Endothelial cell (in vitro differentiated cells): ENCODE measurements around the gene ATXN3. TPM values are rescaled to one million over a fixed set of nuclear protein-coding genes. Genes with fewer than 3 reads are reported as not detected.

Experiments
- DNase-seq: peaks from one replicate; pipeline ENCODE4 v3.0.0; 2021; ENCODE audit warnings: low spot score
- H3K27ac Mint-ChIP-seq: one replicate; pipeline ENCODE4 v1.8.0; 2021; ENCODE audit warnings: mixed read lengths, inconsistent platforms; ENCODE audit not compliant: unreplicated experiment
- H3K27me3 Mint-ChIP-seq: one replicate; pipeline ENCODE4 v1.8.0; 2021; ENCODE audit warnings: mild to moderate bottlenecking, moderate library complexity, mixed read lengths, inconsistent platforms; ENCODE audit not compliant: unreplicated experiment
- H3K36me3 Mint-ChIP-seq: one replicate; pipeline ENCODE4 v1.8.0; 2021; ENCODE audit warnings: mild to moderate bottlenecking, low read depth, mixed read lengths, inconsistent platforms; ENCODE audit not compliant: unreplicated experiment
- H3K4me1 Mint-ChIP-seq: one replicate; pipeline ENCODE4 v1.8.0; 2021; ENCODE audit warnings: mild to moderate bottlenecking, mixed read lengths, inconsistent platforms; ENCODE audit not compliant: unreplicated experiment
- H3K4me3 Mint-ChIP-seq: one replicate; pipeline ENCODE4 v1.8.0; 2021; ENCODE audit warnings: mild to moderate bottlenecking, mixed read lengths, inconsistent platforms; ENCODE audit not compliant: unreplicated experiment
- H3K9me3 Mint-ChIP-seq: one replicate; pipeline ENCODE4 v1.8.0; 2021; ENCODE audit warnings: mixed read lengths, inconsistent platforms; ENCODE audit not compliant: unreplicated experiment
- CTCF ChIP-seq: fragments of 200-600 bp; sonication (generic); IDR thresholded peaks from one replicate; pipeline ENCODE4 v1.5.0; 2021; ENCODE audit warnings: antibody characterized with exemption; ENCODE audit not compliant: unreplicated experiment
- total RNA-seq: library from RNA; stranded (reverse); fragmentation: NEBNext Ultra II Directional; extraction: Animal tissue kit (Norgen Biotek cat#: 25700); gene quantifications from one replicate; pipeline ENCODE4 v1.2.1, GENCODE V29; 2021; ENCODE audit not compliant: unreplicated experiment

ATXN3 gene
- total RNA-seq, 1 donor from 2014 or later, result 32.7 TPM

GRCh38 chr14:92039719-92040430 lies 66.5 kb downstream of the ATXN3 start, which contains the start of gene TRIP11:
Gene TRIP11 (minus strand): TSS chr14:92040059. CDS start chr14:92039685, 374 bp downstream.
- DNase-seq, result peak; percentile 92
- no peak for TF ChIP-seq CTCF
- peak within 1 kb of the TSS; percentile 98 for H3K4me3 Mint-ChIP-seq
- H3K36me3 Mint-ChIP-seq, result no peaks in the 10 kb centered on the region
- H3K4me1 Mint-ChIP-seq, result peaks cover 20% of the 10 kb centered on the region
- H3K9me3 Mint-ChIP-seq, result no peaks in the 10 kb centered on the region
- H3K27me3 Mint-ChIP-seq, result peaks cover 4% of the 10 kb centered on the region
- H3K27ac Mint-ChIP-seq, result peak within 1 kb of the TSS; percentile 95

- Mint-ChIP-seq H3K27ac (peak overlapping the region; percentile 95), H3K4me3 (peak overlapping the region; percentile 98), H3K4me1 (peaks cover 20% of the 10 kb centered on the region), H3K9me3 (no peaks in the 10 kb centered on the region), H3K36me3 (no peaks in the 10 kb centered on the region), H3K27me3 (peaks cover 4% of the 10 kb centered on the region)
- DNase-seq, result peak; percentile 50
- no peak for TF ChIP-seq CTCF
Measured at GRCh38 chr14:92039063-92039718, 67.2 kb downstream of the ATXN3 start.

GRCh38 chr14:92037989-92038388 lies 68.4 kb downstream of the ATXN3 start:
- TF ChIP-seq CTCF, result no peak
- DNase-seq, result no peak
- Mint-ChIP-seq H3K27ac (peak overlapping the region; percentile 68), H3K4me3 (peak overlapping the region; percentile 98), H3K27me3 (peaks cover 4% of the 10 kb centered on the region), H3K36me3 (peaks cover 9% of the 10 kb centered on the region), H3K9me3 (no peaks in the 10 kb centered on the region), H3K4me1 (peaks cover 20% of the 10 kb centered on the region)

- Mint-ChIP-seq H3K9me3 (no peaks in the 10 kb centered on the region), H3K27ac (no peak overlapping the region), H3K4me1 (peaks cover 17% of the 10 kb centered on the region), H3K4me3 (no peak overlapping the region), H3K36me3 (peaks cover 9% of the 10 kb centered on the region), H3K27me3 (peaks cover 4% of the 10 kb centered on the region)
- DNase-seq, result no peak
- TF ChIP-seq CTCF, result no peak
Measured at GRCh38 chr14:92035890-92036289, 70.5 kb downstream of the ATXN3 start.
